Measurements from ENCODE around the gene MYO16.

Gene MYO16

DNA sequence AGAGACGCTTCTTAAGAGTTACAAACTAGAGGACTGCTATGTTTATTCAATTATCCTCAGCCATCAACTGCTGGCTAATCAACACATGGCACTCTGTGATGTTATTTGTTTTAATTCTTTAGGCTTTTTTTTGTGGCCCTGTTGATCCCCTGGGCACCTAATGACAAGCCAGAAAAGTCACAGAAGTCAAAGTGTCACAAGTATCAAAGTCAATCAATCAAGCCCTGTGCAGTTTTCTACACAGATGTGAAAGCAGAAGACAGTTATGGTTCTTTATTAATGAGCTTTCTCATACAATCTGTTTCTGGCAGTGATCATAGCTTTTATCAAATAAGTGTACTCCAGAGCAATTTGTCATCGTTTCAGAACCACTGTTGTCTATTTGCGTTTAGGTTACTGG, 34.3 kb downstream of the MYO16 start:
- no peak for DNase-seq (ENCODE audit: low read depth in 2 of 2)

- no peak for DNase-seq (ENCODE audit: low read depth in 2 of 2)
These were observed 37.8 kb downstream of the MYO16 start for GRCh38 chr13:108667205-108667604.

- DNase-seq (ENCODE audit: low read depth in 2 of 2) = no peak
These were observed 40.0 kb downstream of the MYO16 start for GRCh38 chr13:108669381-108669780.

DNA sequence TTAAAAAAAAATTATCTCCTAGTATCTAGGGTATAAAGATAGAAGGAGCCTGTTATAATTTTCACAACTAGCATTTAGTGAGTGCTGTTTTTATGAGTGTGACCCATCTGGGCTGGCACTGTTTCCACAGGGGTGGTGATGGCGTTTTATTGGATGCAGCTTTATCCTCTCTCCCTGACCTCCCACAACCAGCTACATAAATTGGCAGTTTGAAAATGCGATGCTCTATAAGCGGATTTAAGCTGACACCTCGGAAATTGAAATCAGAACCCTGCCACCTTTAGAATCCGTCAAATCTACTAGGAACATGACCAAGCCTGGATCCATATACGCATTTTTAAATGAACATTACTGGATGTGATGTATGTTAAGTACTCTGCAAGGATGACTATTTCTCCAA, 44.9 kb downstream of the MYO16 start:
- DNase-seq (ENCODE audit: low read depth in 2 of 2) = no peak

- no peak for DNase-seq (ENCODE audit: low read depth in 2 of 2)
These were observed 45.4 kb downstream of the MYO16 start for GRCh38 chr13:108674771-108675170.

DNA sequence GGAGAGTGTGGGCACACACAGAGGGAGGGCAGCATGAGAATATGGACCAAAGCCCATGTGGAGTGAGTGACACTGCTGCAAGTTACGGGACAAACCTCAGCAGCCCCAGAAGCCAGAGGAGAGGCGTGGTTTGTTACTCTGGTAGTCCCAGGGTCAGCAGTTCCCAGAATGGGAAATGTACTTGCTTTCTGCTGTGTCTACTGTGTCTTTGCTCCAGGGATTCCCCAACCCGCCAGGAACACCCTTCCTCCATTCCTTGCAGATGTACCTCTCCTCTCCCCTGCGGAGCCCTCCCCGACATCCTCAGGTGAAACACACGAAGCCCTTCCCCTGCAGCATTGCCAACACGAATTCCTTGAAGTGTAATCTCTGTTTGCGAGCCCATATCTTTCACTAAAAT, 47.2 kb downstream of the MYO16 start:
- DNase-seq (ENCODE audit: low read depth in 2 of 2) = no peak

- no peak for DNase-seq (ENCODE audit: low read depth in 2 of 2)
These were observed 48.4 kb downstream of the MYO16 start for GRCh38 chr13:108677806-108678205.

DNA sequence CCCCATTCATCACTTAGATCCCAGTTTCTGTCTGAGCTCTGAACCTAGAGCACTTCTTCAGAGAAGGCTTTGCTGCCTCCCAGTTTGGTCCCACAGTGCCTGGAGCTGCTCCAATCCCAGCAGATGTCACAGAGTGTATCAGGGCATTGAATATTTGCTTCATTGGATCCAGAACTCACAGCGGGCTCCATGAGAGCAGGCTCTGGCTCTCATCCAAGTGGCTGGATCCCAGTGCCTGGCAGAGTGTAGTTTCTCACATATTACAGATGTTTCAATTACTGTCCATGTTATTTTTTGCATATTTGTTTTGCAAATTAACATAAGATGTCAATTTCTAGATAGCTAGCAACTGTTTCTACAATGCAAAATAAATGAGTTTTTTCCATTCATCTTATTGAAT, 50.6 kb downstream of the MYO16 start:
- no peak for DNase-seq (ENCODE audit: low read depth in 2 of 2)

DNA sequence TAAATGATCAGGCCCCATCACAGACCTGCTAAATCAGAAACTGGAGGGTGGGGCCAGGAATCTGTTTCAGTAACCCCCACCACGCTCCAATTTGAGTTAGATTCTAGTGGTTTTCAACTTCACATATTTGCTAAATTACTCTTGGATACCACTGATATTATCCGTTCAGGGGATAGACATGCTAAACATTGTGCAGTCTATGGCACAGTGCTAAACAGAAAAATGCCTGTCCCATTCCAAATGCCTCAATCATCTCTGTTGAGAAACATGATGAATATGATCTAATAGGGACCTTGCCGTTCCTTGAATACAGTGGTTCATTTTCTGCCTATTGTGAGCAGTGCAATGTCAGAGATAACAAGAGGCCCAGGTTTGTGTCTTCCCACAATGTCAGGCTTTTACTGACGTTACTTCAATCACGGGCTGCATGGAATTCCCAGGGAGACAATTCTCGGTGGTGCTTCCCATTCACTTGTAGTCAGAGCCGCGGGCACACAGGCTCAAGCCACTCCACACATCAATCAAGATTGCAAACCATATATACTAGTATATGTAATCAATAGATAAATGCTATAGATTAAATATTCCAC, 52.7 kb downstream of the MYO16 start:
- DNase-seq (ENCODE audit: low read depth in 2 of 2) = no peak

DNA sequence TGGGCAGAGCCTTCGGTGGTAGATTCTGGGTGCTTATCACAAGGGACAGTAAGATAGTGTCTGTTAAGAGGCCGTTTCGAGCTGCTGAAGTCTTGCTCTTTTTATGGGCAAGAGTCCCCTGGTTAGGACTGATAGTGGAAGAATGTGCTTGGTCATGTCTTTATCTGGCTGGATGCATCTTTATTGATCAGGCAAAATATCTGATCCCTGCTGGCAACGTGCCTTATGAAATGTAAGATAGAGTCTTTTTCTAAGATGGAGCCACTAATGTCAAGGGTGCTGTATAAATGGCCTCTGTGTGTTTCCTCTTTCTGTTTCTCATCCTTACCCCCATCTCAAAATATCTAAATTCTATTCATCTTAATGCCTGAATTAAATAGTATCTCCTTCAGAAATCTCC, 53.3 kb downstream of the MYO16 start:
- no peak for DNase-seq (ENCODE audit: low read depth in 2 of 2)

DNA sequence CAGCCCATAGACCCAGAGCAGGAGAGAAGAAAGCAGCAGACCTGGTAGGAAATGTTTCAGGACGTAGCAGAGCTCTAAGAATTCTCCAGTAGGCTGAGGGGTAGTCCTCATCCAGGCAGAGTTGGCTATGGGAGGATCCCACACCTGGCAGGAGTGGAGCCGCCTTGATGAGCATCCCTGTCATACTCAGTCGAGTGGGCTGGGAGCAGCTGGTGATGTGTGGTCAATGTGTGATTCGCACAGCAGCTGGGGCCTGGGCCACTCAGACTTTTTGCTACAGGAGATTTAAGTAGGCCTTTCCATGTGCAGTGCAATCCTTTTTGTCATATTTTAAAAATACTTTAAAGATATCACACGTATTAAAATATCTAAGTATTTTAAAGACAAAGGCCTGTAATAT, 56.6 kb downstream of the MYO16 start:
- DNase-seq (ENCODE audit: low read depth in 2 of 2) = no peak

DNA sequence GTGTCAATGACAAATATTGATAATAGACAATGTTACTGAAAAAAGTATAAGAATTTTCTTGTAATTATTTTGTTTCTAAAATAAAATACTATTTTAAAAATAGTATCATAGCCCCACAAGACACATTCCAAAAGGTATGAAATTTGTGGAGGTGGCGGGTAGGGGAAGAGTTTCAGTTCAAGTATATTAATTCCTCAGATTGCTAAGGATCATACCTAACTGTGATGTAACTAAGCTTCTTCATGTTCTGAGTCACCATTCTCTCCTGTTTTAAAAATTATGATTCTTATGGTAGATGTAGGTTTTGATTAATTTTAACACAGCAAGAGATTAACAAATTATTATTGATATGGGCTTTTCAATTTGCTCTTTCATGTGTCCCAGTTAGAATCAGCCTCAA, 61.3 kb downstream of the MYO16 start:
- no peak for DNase-seq (ENCODE audit: low read depth in 2 of 2)

- DNase-seq (ENCODE audit: low read depth in 2 of 2) = no peak
These were observed 71.2 kb downstream of the MYO16 start for GRCh38 chr13:108700422-108701170.

DNA sequence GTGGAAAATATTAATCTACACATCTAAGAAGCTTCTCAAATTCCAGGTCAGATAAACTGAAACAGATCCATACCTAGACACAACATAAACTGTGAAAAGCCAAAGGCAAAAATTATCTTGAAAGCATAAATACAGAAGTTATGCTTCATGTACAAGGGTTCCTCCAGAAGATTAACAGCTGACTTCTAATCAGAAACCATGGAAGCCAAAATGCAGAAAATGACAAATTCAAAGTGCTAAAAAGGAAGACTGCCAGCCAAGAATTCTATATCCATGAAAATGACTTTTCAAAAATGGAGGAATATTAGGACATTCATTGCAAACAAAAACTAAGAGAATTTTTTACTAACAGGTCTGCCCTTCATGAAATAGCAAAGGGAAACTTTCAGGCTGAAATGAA, 72.8 kb downstream of the MYO16 start:
- DNase-seq (ENCODE audit: low read depth in 2 of 2) = no peak

DNA sequence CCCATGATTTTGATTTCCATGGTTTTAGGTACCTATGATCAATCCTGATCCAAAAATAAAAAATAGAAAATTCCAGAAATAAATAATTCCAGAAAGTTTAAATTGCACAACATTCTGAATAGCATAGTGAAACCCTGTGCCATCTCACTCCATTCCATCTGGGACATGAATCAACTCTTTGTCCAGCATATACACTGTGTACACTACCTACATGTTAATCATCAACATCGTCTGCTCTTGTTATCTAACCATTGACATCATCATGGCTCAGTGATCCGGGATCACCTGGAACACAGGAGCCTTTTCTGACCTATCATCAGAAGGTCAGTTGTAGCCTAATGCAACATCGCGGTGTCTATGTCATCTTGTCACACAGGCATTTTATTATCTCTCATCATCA, 75.6 kb downstream of the MYO16 start:
- no peak for DNase-seq (ENCODE audit: low read depth in 2 of 2)

DNA sequence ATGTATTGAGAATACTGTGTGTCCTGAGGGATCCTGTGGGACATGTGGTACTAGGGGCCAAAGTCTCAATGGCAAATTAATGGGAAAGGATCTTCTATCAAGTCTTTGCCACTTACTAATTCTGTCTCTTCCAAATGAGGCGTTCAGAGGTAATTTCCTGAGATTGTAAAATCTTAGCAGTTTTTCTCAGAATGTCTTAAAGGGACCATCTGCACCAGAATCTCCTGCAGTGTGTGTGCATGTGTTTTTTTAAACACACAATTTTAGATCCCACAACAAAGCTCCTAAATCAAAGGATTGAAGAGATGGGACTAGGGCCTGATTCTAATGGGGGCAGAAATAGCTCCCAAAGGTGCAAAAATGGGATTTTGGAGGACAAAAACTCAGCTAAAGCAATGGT, 78.2 kb downstream of the MYO16 start:
- DNase-seq (ENCODE audit: low read depth in 2 of 2) = no peak

DNA sequence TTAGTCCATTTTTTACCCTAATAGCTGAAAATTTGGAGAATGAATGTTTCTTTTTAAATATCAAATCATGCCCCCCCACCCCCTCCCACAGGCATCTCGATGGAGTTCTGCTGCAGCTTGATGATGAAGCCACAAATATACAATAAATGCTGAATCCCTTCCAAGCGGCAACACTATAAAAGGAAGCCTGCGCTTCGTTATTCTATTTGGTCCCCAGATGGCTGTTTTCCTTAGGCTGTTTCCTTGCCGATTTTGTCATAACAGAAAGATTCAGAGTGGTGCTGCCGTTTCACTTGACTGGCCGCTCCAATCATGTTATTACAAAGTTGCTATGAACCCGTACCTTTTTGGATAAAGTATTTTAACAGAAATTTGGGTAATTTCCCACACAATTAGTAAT, 79.5 kb downstream of the MYO16 start:
- no peak for DNase-seq (ENCODE audit: low read depth in 2 of 2)

- no peak for DNase-seq (ENCODE audit: low read depth in 2 of 2)
These were observed 82.0 kb downstream of the MYO16 start for GRCh38 chr13:108711386-108711785.

DNA sequence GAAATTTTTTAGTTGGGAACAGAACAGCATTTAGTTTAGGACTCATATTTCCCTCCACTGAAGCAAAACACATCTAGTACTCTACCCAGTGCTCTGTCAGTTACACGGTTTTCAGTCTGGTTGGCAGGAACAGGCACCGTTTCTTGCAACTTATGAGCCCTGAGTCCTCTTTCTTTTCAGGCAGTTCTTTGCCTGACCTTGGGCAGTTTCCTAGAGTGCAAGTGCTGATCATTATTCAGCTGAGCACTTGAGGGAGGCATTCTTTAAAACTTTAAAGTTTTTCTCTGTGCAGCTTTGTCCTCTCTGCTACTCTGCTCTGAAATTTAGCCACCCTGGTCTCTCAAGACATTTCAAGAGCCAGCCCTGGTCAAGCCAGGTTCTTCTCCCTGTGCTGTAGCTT, 96.1 kb downstream of the MYO16 start:
- no peak for DNase-seq (ENCODE audit: low read depth in 2 of 2)

DNA sequence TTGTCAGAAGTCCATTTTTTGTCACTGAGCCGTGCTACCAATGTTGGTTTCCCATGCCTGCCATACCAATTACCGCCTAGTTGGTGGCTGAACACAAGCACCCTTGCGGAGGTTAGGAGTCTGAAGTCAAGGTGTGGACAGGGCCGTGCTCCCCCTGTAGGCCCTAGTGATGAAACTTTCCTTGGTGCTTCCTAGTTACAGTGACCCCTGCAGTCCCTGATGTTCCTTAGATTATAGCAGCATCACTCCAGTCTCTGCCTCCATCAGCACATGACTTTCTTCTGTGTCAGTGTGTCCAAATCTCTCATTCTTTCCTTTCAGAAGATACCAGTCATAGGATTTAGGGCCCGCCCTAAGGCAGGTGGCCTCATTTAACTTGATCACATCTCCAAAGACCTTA, 99.0 kb downstream of the MYO16 start:
- DNase-seq (ENCODE audit: low read depth in 2 of 2) = no peak

DNA sequence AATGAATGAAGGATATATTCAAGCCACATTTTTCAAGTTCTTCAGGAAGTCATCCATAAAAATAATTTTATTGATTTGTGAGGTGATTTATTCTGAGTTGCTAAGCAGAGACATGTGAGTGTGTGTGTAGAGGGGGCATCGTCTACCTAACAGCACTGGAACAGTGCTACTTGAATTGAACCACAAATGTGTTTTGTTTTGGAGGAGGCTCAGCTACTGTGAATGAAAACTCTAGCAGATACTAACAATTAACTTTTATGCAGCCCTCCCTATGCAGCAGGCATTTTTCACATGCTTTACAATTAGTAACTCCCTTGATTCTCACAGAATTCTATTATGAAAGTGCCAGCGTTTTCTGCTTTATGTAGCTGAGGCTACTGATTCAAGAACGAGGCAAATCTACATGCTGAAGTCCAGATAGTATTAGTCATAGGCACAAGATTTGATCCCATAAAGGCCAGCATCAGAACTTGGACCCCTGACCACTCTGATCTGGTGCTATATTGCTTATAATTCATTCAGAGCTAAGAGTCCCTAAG, 103.7 kb downstream of the MYO16 start:
- no peak for DNase-seq (ENCODE audit: low read depth in 2 of 2)

- no peak for DNase-seq (ENCODE audit: low read depth in 2 of 2)
These were observed 105.3 kb downstream of the MYO16 start for GRCh38 chr13:108734676-108735075.

DNA sequence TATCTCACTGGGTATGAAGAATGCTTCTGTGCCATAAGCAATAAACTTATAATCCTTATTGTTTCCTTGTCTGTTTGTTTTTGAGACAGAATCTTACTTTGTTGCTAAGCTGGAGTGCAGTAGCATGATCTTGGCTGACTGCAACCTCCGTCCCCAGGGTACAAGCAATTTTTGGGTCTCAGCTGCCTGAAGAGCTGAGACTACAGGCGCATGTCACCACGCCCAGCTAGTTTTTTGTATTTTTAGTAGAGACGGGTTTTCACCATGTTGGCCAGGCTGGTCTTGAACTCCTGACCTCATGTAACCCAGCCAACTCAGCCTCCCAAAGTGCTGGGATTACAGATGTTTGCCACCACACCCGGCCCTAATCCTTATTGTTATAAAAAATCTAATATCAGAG, 112.5 kb downstream of the MYO16 start:
- DNase-seq (ENCODE audit: low read depth in 2 of 2) = no peak

Measured in stimulated activated CD8-positive, alpha-beta memory T cell treated with anti-CD3 and anti-CD28 coated beads, Interleukin-2, amount 100 ng/mL, for 1 hour (primary cell).